NCI-H526 (cell line): ENCODE measurements around the gene MRC2.
A peak's percentile ranks its signal among the peaks of the same experiment; 100 is the strongest.

ENCODE experiments used
- DNase-seq, 2 experiments: peaks; one replicate each; lab custom pipeline; 2025; lab: John Stamatoyannopoulos, UW

Gene MRC2

GRCh38 chr17:62637809-62638208 is 10.3 kb downstream of the MRC2 start:
- no peak for DNase-seq

- no peak for DNase-seq
These were observed 13.7 kb downstream of the MRC2 start for GRCh38 chr17:62641153-62641552.

GRCh38 chr17:62641951-62642350 is 14.5 kb downstream of the MRC2 start:
- no peak for DNase-seq

- DNase-seq: no peak
These were observed 16.0 kb downstream of the MRC2 start for GRCh38 chr17:62643496-62643895.

GRCh38 chr17:62644487-62645173 is 17.2 kb downstream of the MRC2 start:
- DNase-seq: no peak

- no peak for DNase-seq
These were observed 20.9 kb downstream of the MRC2 start for GRCh38 chr17:62648251-62648955.

GRCh38 chr17:62648956-62649294 is 21.5 kb downstream of the MRC2 start:
- no peak for DNase-seq

- DNase-seq: no peak
These were observed 22.1 kb downstream of the MRC2 start for GRCh38 chr17:62649570-62649969.

GRCh38 chr17:62650587-62650986 is 23.1 kb downstream of the MRC2 start:
- peak in 1 of 2 experiments; percentile 44 for DNase-seq

GRCh38 chr17:62652251-62653001 is 25.0 kb downstream of the MRC2 start:
- DNase-seq: peak in 1 of 2 experiments; percentile 42

GRCh38 chr17:62653002-62653825 is 25.7 kb downstream of the MRC2 start:
- peak; percentile 63 to 81 for DNase-seq

- no peak for DNase-seq
These were observed 26.6 kb downstream of the MRC2 start for GRCh38 chr17:62653826-62654761.

GRCh38 chr17:62655656-62656055 is 28.2 kb downstream of the MRC2 start:
- DNase-seq: no peak

- DNase-seq: no peak
These were observed 29.0 kb downstream of the MRC2 start for GRCh38 chr17:62656446-62656845.

GRCh38 chr17:62657145-62657665 is 29.7 kb downstream of the MRC2 start:
- DNase-seq: no peak

GRCh38 chr17:62657690-62658089 is 30.2 kb downstream of the MRC2 start:
- no peak for DNase-seq

- DNase-seq: no peak
These were observed 30.9 kb downstream of the MRC2 start for GRCh38 chr17:62658136-62658920.

- no peak for DNase-seq
These were observed 33.2 kb downstream of the MRC2 start for GRCh38 chr17:62660629-62661118.

- no peak for DNase-seq
These were observed 33.9 kb downstream of the MRC2 start for GRCh38 chr17:62661337-62661736.

GRCh38 chr17:62662855-62663254 is 35.4 kb downstream of the MRC2 start:
- no peak for DNase-seq
